Measurements from ENCODE around the gene ARHGDIG. TPM values are rescaled to one million over a fixed set of nuclear protein-coding genes. Genes with fewer than 3 reads are reported as not detected.
A peak's percentile ranks its signal among the peaks of the same experiment; 100 is the strongest.

ARHGDIG gene
- total and polyA plus RNA-seq, 9 of the 15 experiments (the other 6 are each of a cell fraction or from before 2014, with no cell fraction given), result 0.36 to 2.5 (median 0.64) TPM; not detected in 2

- Histone ChIP-seq H2AFZ (ENCODE audit: low read depth, low read length) (no peak overlapping the region), H4K20me1 (replicated peaks; ENCODE audit: control insufficient read depth, insufficient read depth, low read length) (no peaks in the 10 kb centered on the region), H3K36me3 (ENCODE audit: control insufficient read depth, insufficient read depth, low read length) (no peaks in the 10 kb centered on the region), H3K27ac (ENCODE audit: extremely low read depth, low read depth, low read length) (no peak overlapping the region), H3K9me3 (replicated peaks; ENCODE audit: control insufficient read depth, insufficient read depth, low read depth, low read length) (no peaks in the 10 kb centered on the region; the same call in 1 of the 2 replicates), H3K79me2 (ENCODE audit: control insufficient read depth, insufficient read depth, low read length) (peaks cover 43% of the 10 kb centered on the region), H3K27me3 (ENCODE audit: control insufficient read depth in 2 of 2, insufficient read depth in 2 of 2, low read length in 2 of 2) (no peaks in the 10 kb centered on the region), H3K4me3 (no peak overlapping the region), H3K9ac (ENCODE audit: insufficient read depth in 1 of 2, low read depth in 2 of 2, low read length in 2 of 2) (no peak overlapping the region), H3K4me1 (replicated peaks in 1 of 2; ENCODE audit: control insufficient read depth in 2 of 2, insufficient read depth in 2 of 2, low read length in 2 of 2) (peaks cover 24 to 37% of the 10 kb centered on the region in 2 experiments), H3K9me1 (ENCODE audit: control insufficient read depth, insufficient read depth, low read length) (no peaks in the 10 kb centered on the region), H3K4me2 (ENCODE audit: insufficient read depth, low read length) (no peak overlapping the region)
- intact Hi-C loops (cut with micrococcal nuclease), result no loop called here
- no peak for DNase-seq (ENCODE audit: extremely low read depth in 1 of 4, low spot score in 3 of 4)
- ATAC-seq, result no peak
- ChIA-PET POLR2A (interaction anchor here (1.3 to 1.5 kb wide), 3 partner anchors 9 to 102 kb away, joined by 5 to 7 read pairs (median 5); partner anchors contain the start of gene LUC7L), CTCF (ENCODE audit: low intra/inter-chr PET ratio) (no interaction called here)
- WGBS (ENCODE audit: insufficient coverage, low coverage, missing lambda C conversion rate), result 70% methylated on average over 8 of the region's 8 CpGs
- no peak for TF ChIP-seq SMAD2 (IDR thresholded peaks at IDR 0.05; ENCODE audit: low read depth, low read length)
- 0 out of 2 replicates have a peak, but pooled peaks have one; percentile 8 for TF ChIP-seq ZNF316 (IDR thresholded peaks at IDR 0.05)
- no TSS peak for BruUV-seq (replicated peaks)
- FAIRE-seq, result no peak
- in situ Hi-C loops (cut with MboI), result no loop called here
These were observed 39.8 kb upstream of the ARHGDIG start for GRCh38 chr16:240559-240958.

GRCh38 chr16:242281-242680, 38.1 kb upstream of the ARHGDIG start:
- H3K27ac ChIP-seq (ENCODE audit: extremely low read depth, low read depth, low read length), result peak overlapping the region; percentile 58; the same call in 2 of the 3 replicates
- DNase-seq (ENCODE audit: extremely low read depth in 1 of 4, low spot score in 3 of 4) (no peak), FAIRE-seq (peak; percentile 76), ATAC-seq (no peak)
- CTCF ChIA-PET (ENCODE audit: low intra/inter-chr PET ratio), result no interaction called here
- TF ChIP-seq ZNF324 (CRISPR knock-in tag; IDR thresholded peaks at IDR 0.05) (no peak), LCOR (CRISPR knock-in tag; IDR thresholded peaks at IDR 0.05) (no peak), GTF2A2 (tag; IDR thresholded peaks at IDR 0.05) (no peak), ZNF140 (CRISPR knock-in tag; IDR thresholded peaks at IDR 0.05) (no peak), HMG20B (CRISPR knock-in tag; IDR thresholded peaks at IDR 0.05) (no peak), ZNF174 (CRISPR knock-in tag; IDR thresholded peaks at IDR 0.05) (no peak), IRF1 (CRISPR knock-in tag; IDR thresholded peaks at IDR 0.05; ENCODE audit: borderline replicate concordance) (no peak), TOE1 (IDR thresholded peaks at IDR 0.05; ENCODE audit: borderline replicate concordance) (no peak), TOE1 (CRISPR knock-in tag; IDR thresholded peaks at IDR 0.05; ENCODE audit: borderline replicate concordance, low read depth) (no peak), THRB (CRISPR knock-in tag; conservative IDR thresholded peaks at IDR 0.05) (no peak), FOSL1 (tag; conservative IDR thresholded peaks at IDR 0.05) (no peak), GATAD2A (IDR thresholded peaks at IDR 0.05) (no peak), GTF2F1 (IDR thresholded peaks at IDR 0.05; ENCODE audit: low read depth, low read length) (no peak), NRF1 (conservative IDR thresholded peaks at IDR 0.05 in 1 of 2, IDR thresholded peaks at IDR 0.05 in 1 of 2) (no peak), ZBED1 (IDR thresholded peaks at IDR 0.05) (no peak)
- no peaks in the 10 kb centered on the region for H4K20me1 ChIP-seq (replicated peaks; ENCODE audit: control insufficient read depth, insufficient read depth, low read length)
- 51% methylated on average over 8 of the region's 10 CpGs for WGBS (ENCODE audit: insufficient coverage, low coverage, missing lambda C conversion rate)
- no peaks in the 10 kb centered on the region for H3K9me1 ChIP-seq (ENCODE audit: control insufficient read depth, insufficient read depth, low read length)
- 0 out of 4 replicates have a peak overlapping the region, but pooled peaks of 1 of the 2 experiments have one; percentile 10 for H3K9ac ChIP-seq (ENCODE audit: insufficient read depth in 1 of 2, low read depth in 2 of 2, low read length in 2 of 2)
- in situ Hi-C loops (cut with MboI), result no loop called here
- no peaks in the 10 kb centered on the region for H3K36me3 ChIP-seq (ENCODE audit: control insufficient read depth, insufficient read depth, low read length)
- no peaks in the 10 kb centered on the region for H3K27me3 ChIP-seq (ENCODE audit: control insufficient read depth in 2 of 2, insufficient read depth in 2 of 2, low read length in 2 of 2)
- no peak overlapping the region for H3K4me3 ChIP-seq
- POLR2A ChIA-PET, result interaction anchor here (0.6 to 3.7 kb wide), 4 partner anchors 12 to 442 kb away, joined by 3 to 14 read pairs (median 3); partner anchors contain the start of gene JMJD8
- no TSS peak for BruUV-seq (replicated peaks)
- H2AFZ ChIP-seq (ENCODE audit: low read depth, low read length), result peak overlapping the region; percentile 44; the same call in 1 of the 2 replicates
- H3K4me1 ChIP-seq (replicated peaks in 1 of 2; ENCODE audit: control insufficient read depth in 2 of 2, insufficient read depth in 2 of 2, low read length in 2 of 2), result peaks cover 22 to 31% of the 10 kb centered on the region in 2 experiments
- H3K4me2 ChIP-seq (ENCODE audit: insufficient read depth, low read length), result peak overlapping the region; percentile 38; the same call in 1 of the 2 replicates
- peaks cover 35% of the 10 kb centered on the region for H3K79me2 ChIP-seq (ENCODE audit: control insufficient read depth, insufficient read depth, low read length)
- H3K9me3 ChIP-seq (replicated peaks; ENCODE audit: control insufficient read depth, insufficient read depth, low read depth, low read length), result no peaks in the 10 kb centered on the region
- intact Hi-C loops (cut with micrococcal nuclease), result no loop called here
